HL-60 (cell line): ENCODE measurements around the gene MEAK7.

Experiments
- CTCF ChIP-seq: IDR thresholded peaks from one replicate; pipeline ENCODE4 v1.5.1; 2011; ENCODE audit warnings: low read length, control low read depth, inconsistent platforms; ENCODE audit not compliant: insufficient read depth
- POLR2AphosphoS5 ChIP-seq: IDR thresholded peaks from 2 replicates; pipeline ENCODE4 v1.6.1; 2012; ENCODE audit warnings: low read depth
- REST ChIP-seq: IDR thresholded peaks from 2 replicates; pipeline ENCODE4 v1.6.1; 2012; ENCODE audit warnings: low read depth; ENCODE audit not compliant: insufficient replicate concordance
- SPI1 ChIP-seq: IDR thresholded peaks from 2 replicates; pipeline ENCODE4 v1.6.1; 2012; ENCODE audit warnings: low read depth, mild to moderate bottlenecking, borderline replicate concordance

DNA sequence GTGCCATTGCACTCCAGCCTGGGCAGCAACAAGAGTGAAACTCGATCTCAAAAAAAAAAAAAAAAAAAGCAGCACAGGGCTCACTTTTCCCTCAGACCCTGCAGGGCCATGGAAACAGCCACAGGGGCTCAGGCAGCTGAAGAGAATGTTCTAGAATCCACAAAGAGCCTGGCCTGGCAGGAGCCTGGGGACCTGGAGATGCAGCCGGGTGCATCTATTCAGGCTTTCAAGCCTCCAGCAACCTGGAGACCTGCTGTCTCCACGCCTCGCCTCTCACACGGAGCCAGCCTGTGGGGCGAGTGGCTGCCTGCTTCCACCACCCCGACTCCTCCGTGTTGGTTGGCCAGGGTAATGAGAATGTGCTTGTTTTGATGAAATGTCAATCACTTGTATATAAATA lies 44.0 kb upstream of the MEAK7 start:
- TF ChIP-seq CTCF: no peak
- TF ChIP-seq POLR2AphosphoS5: no peak
- TF ChIP-seq REST: no peak
- TF ChIP-seq SPI1: no peak
